ENCODE measurements around the gene CKS1B.
A peak's percentile ranks its signal among the peaks of the same experiment; 100 is the strongest.

CKS1B gene

DNA sequence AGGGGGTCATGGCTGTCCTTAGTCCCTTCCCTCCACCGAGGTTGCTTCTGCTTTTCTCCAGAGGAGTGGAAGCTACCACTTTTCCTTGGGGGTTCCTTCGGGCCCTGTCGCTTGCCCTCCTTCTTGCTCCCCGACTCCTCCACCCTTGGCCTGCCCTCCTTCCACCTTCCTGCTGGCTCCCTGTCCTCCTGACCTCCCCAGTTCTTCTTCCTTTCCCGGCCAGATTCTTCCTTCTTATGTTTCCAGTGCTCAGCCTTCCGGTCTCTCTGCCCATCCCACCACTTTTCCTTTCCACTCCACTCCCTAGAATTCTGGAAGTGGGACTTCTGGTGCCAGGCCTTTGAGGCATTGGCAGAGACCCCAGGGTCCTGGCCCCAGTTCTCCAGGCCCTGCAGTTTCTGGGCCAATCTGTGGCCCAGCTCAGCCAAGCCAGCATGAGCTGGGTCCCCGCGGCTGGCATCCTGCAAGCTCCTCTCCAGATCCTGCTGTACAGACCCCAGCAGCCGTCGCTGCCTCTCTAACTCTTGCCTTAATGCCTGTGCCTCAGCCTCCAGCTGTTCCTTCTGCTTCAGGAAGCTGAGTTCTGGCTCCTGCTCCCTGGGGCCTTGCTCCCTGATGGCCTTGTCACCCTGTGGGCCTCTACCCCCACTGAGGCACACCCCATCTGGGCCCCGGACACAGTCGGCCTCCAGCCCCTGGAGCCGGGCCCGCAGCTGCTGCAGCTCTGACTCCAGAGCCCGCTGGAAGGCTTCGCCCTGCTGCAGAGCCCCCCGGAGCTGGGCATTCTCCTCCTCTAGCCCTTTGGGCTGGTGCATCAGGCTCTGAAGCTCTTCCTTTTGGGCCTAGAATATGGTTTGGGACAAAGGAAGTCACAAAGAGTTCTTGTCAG is 28.3 kb upstream of the CKS1B start:
- no peak for DNase-seq

DNA sequence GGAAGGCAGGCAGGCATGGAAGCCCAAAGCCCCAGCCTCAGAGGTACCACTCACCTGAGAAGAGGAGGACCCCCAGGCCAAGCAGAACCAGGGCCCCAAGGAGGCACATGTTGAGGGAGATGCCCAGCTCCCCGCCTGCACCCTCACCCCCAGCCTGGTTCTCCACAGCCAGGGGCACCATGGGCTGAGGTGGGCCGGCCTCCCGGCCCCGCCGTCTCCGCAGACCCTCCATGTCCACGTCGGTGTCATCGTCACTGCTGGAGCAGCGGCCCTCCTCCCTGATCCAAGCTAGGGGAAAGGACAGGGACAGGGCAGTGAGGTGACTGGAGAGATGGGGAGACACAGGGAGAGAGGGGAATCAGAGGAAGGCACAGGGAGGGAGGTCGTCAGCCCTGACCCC is 26.4 kb upstream of the CKS1B start:
- DNase-seq: no peak

GRCh38 chr1:154951901-154952657 is 22.4 kb upstream of the CKS1B start:
- peak; percentile 47 for DNase-seq

- no peak for DNase-seq
Measured at GRCh38 chr1:154952664-154953063, 21.8 kb upstream of the CKS1B start.

DNA sequence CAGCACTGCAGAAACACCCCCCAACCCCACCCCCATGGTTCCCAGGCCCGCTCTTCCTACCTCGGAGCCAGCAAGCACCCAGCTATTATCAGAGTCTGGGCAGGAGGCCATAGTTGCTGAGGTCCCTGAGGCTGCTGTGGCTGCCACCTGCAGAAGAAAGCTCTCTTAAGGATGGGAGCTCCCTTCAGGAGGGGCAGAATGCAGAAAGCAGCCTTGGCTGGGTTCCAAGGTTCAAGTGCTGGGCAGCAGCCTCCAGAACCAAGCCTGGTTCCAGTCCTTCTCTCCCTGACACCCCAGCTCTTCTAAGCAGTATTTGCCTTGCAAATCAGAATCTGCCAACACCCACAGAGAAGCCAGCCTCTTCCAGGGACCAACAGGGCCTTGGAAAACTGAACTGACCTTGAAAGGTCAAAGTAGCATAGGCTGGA is 20.9 kb upstream of the CKS1B start:
- no peak for DNase-seq

DNA sequence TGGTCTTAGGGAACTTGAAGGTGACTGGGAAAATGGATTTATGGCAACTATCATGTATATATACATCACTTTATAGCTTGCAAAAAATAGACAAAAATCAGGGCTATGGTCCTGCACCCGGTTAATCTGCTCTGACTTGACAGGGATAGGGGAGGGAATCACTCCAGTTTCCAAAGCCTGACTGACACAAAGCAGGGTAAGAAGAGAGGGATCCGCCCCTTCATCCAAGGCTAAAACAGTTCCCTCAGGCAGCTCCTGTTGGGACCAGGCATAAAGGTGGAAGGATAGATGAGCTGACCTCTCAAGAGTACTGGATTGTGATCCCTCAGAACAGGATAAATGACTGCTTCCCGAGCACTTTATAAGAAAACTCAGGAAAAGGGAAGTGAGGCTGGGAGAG is 19.9 kb upstream of the CKS1B start:
- DNase-seq: no peak

DNA sequence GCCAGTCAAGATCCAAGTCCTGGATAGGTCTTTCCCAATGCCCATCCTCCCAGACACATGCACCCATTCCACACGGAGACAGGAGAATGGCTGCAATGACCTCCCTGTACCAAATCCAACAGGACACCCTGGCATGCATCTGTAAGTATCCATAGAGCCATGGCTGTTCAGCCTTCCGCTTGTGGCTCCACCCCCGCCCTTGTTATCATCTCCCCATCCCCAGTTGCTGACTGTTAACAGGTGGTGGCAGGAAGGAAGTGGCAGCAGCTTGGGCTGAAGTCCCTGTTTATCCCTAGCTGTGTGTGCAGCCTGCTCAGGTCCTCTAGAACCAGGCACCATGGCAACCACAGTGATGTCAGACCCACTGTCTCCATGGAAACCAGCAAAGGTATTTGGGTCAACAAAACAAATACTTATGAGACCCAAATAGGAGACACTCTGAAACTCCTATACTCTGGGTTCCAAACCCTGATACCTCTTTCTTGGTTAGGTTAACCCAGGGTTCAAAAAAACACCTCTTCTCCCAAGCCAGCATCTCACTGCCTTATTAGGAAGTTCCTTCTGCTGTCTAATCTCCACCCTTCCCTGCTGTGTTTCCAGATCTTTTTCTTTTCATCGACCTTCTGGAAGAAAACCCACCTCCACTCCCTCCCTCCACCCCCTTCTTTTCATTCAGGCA is 19.3 kb upstream of the CKS1B start:
- peak; percentile 95 for DNase-seq

DNA sequence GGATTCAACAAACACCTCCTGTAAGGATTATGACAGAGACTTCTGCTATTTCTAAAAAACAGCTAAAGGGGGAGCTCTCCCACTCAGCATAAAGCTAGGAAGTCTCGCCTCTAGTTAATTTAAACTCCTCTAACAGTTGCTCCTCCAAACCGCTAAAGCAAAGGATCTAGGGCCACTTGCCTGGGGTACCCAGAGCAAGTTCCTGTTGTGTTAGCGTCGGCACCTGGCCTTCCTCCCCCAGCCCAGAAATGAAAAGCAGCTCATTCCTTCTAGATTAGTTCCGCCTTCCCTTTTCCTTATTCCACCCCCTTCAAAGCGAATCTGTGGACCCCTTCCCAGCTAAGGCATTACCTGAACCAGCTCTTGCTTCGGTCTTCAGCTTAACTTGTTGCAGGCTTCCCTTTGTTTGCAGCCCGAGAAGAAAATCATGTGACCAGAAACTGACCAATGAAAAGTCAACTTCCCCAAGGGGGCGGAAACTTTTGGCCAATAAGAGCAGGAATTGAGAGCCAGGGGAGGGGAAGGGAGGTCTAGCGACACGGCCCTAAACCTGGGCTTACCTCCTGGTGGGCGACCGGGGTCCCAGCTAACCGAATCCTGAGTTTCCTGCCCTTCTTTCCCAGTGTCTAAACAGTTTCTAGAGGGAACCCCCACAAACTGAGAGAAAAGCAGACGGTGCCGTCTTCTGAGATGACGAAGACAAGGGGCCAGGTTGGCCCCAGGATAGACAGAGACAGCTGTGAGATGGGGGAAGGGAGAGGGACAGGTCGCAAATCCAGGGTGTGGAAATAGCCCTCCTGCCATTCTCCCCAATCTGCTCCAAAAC is 18.6 kb upstream of the CKS1B start, which contains the start of gene PBXIP1:
Gene PBXIP1, minus strand, starts transcription at position 382 of the 826 bp plus-strand sequence. CDS start 2,378 bp downstream, outside the sequence.
- peak; percentile 92 for DNase-seq

GRCh38 chr1:154956544-154956941 is 17.9 kb upstream of the CKS1B start:
- no peak for DNase-seq

- DNase-seq: no peak
Measured at GRCh38 chr1:154957091-154957657, 17.3 kb upstream of the CKS1B start.

DNA sequence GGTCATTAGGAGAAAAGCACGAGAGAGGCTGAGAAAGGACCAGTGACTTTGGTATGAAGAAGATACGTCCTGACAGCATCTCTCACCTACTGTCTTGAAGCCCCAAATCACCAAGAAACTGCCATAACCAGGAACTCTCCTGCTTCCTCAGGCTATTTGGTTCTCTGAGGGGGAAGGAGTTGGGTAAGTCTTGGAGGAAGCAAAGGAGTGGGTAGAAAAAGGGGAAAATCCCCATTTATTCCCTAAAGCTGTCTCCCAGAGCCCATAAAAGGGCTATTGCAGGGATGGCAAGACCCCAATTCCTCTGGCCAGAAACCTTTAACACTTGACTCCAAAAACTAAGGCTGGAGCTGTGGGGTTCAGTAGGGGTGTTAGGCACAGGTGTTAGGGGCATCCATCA is 16.4 kb upstream of the CKS1B start:
- DNase-seq: no peak

GRCh38 chr1:154958681-154959425 is 15.6 kb upstream of the CKS1B start:
- no peak for DNase-seq

DNA sequence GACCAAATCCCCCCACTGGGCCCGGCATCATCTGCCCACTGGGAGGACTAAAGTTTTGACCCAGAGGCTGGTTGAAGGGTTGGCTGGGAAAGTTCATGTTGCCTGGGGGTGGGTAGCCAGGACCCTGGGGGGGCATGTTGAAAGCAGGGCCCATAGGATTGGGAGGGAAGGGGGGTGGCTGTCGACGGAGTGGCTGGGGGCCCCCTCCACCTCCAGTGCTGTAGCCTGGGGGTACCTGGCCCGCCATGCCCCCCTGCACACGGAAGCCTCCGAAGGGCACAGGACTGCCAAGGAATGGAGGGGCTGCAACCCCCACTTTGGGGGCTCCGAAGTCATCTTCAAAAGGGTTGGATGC is 15.1 kb upstream of the CKS1B start:
- no peak for DNase-seq

DNA sequence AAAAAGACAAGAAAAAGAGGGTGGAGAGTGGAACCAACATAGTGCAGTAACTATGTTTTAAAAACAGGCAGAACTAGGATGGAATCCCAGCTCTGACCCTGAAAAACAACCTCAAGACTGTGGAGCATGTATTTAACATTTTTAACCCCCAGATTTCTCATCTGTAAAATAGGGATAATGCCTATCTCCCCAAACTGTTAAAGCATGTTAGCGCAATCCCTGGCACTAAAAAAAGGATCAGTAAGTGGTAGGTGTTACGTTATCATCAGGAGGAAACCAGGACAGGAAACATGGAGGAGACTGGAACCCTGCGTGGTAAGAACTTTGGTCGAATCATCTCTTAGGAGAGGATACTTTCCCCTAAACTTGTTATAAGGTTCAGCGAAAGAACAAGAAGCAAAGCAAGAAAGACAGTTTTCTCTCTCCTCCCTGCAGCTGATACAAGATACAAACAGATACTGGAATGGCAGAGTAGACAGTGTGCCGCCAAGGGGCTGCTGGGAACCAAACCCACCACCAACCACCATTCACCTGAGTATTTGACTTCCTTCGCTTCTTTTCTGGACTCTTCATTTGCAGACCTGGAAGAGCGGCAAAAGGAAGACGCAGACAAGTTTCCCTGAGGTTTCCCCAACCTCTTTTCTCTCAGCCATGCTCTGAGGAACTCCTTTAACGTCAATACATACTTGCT is 13.9 kb upstream of the CKS1B start:
- no peak for DNase-seq

- DNase-seq: peak; percentile 87
Measured at GRCh38 chr1:154961207-154962155, 13.0 kb upstream of the CKS1B start, which contains the start of gene PYGO2. Gene PYGO2, minus strand, starts transcription at chr1:154961782. Its CDS starts 206 bp downstream, at chr1:154961576.

DNA sequence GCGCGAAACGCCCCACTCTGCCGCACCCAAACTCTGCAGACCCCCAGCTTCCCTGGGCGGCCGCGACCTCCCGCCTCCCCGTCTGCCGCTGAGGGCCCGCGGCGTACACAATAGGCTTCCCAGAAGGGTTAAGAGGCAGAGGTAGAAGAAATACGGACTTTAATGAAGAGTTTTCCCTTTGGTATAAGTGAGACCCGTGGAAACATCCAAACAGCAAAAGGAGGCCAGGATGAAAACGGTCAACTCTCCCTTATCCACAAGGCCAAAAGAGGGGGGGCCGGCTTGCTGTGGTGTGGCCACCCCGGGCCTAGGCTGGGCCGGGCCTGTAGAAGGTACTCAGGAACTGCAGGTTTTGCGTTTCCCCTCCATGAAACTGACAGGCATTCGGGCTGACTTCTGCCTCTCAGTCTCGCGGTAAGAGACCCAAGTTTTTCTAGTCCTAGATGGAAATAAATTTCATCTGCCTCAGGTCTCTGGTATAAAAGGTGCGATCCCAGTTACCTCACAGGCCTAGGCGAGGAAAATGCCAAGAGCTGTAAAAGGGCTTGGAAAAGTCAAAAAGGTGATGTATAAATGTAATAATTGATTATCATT is 12.2 kb upstream of the CKS1B start:
- peak; percentile 45 for DNase-seq

DNA sequence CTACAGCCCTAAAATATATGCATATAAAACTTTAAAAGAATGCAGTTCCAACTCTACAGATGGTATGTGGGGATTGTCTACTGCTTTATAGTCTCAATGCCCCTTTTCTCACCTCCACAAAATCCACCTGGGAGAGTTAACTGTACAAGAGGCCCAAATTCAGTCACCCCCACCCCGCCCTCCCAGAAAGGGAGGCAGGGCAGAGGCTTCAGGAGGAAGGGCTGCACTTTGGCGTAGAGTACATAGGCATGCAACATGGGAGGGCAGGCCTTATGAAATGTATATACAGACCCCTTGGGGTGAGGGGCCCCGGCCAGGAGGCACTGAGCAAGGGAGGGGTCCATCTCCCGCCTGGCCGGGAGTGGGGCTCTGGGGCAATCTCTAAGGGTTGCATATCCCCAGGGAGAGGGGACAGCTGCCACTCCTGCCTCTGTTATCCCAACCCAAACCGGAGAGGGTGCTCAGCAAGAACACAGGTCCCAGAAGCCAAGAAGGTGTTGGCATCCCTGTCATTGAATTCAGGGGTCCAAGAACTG is 11.6 kb upstream of the CKS1B start:
- no peak for DNase-seq

- no peak for DNase-seq
Measured at GRCh38 chr1:154963643-154964042, 10.8 kb upstream of the CKS1B start.

DNA sequence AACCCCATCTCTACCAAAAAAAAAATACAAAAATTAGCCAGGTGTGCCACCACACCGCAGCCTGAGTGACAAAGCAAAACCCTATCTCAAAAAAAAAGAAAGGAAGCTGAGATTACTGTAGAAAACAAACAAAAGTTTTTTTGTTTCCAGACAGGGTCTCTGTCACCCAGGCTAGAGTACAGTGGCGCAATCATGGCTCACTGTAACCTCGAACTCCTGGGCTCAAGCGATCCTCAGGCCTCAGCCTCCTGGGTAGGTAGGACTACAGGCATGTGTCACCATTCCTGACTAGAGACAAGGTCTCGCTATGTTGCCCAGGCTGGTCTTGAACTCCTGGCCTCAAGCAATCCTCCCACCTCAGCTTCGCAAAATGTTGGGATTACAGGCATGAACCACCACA is 10.1 kb upstream of the CKS1B start:
- DNase-seq: no peak
